ENCODE results near the gene SMYD3.

The SMYD3 gene

GRCh38 chr1:245810789-245811337 lies 696.2 kb downstream of the SMYD3 start:
- H3K27ac Mint-ChIP-seq, result no peak overlapping the region
- H3K4me3 Mint-ChIP-seq, result no peak overlapping the region
- peaks cover 2% of the 10 kb centered on the region for H3K4me1 Mint-ChIP-seq (ENCODE audit: low read depth)
- H3K36me3 Mint-ChIP-seq (ENCODE audit: low read depth), result no peaks in the 10 kb centered on the region
- no peaks in the 10 kb centered on the region for H3K27me3 Mint-ChIP-seq (ENCODE audit: low read depth)
- H3K9me3 Mint-ChIP-seq, result no peaks in the 10 kb centered on the region

GRCh38 chr1:245810181-245810769 lies 696.8 kb downstream of the SMYD3 start:
- Mint-ChIP-seq H3K9me3 (no peaks in the 10 kb centered on the region), H3K27me3 (ENCODE audit: low read depth) (no peaks in the 10 kb centered on the region), H3K4me1 (ENCODE audit: low read depth) (peaks cover 2% of the 10 kb centered on the region), H3K27ac (no peak overlapping the region), H3K4me3 (no peak overlapping the region), H3K36me3 (ENCODE audit: low read depth) (no peaks in the 10 kb centered on the region)

- Mint-ChIP-seq H3K9me3 (no peaks in the 10 kb centered on the region), H3K36me3 (ENCODE audit: low read depth) (no peaks in the 10 kb centered on the region), H3K27ac (no peak overlapping the region), H3K27me3 (ENCODE audit: low read depth) (no peaks in the 10 kb centered on the region), H3K4me3 (no peak overlapping the region), H3K4me1 (ENCODE audit: low read depth) (peaks cover 2% of the 10 kb centered on the region)
Measured at GRCh38 chr1:245809361-245809760, 697.7 kb downstream of the SMYD3 start.

GRCh38 chr1:245807954-245808719 lies 698.9 kb downstream of the SMYD3 start:
- peaks cover 2% of the 10 kb centered on the region for H3K4me1 Mint-ChIP-seq (ENCODE audit: low read depth)
- no peaks in the 10 kb centered on the region for H3K27me3 Mint-ChIP-seq (ENCODE audit: low read depth)
- H3K27ac Mint-ChIP-seq, result no peak overlapping the region
- H3K4me3 Mint-ChIP-seq, result no peak overlapping the region
- no peaks in the 10 kb centered on the region for H3K9me3 Mint-ChIP-seq
- H3K36me3 Mint-ChIP-seq (ENCODE audit: low read depth), result no peaks in the 10 kb centered on the region

DNA sequence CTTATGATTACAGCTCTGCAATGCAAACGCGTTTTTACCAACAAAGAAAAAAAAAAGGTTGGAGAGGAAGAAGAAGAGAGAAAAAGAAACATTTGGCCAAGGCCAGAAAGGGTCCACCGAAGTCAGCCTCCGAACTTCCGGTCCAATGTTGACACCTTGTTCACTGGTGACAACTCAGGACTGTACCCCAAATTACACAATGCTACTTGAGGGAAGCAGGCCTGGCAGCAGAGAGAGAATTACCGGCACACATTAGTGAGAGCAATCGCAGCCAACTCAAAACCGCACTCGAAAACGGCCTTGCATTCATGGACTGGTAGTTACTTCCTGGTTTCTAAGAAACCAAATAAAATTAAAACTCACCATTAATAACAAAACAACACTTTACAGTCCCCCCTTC lies 699.8 kb downstream of the SMYD3 start:
- H3K4me1 Mint-ChIP-seq (ENCODE audit: low read depth), result peaks cover 2% of the 10 kb centered on the region
- H3K36me3 Mint-ChIP-seq (ENCODE audit: low read depth), result no peaks in the 10 kb centered on the region
- no peaks in the 10 kb centered on the region for H3K27me3 Mint-ChIP-seq (ENCODE audit: low read depth)
- no peaks in the 10 kb centered on the region for H3K9me3 Mint-ChIP-seq
- no peak overlapping the region for H3K27ac Mint-ChIP-seq
- H3K4me3 Mint-ChIP-seq, result no peak overlapping the region

GRCh38 chr1:245805532-245805931 lies 701.5 kb downstream of the SMYD3 start:
- Mint-ChIP-seq H3K27me3 (ENCODE audit: low read depth) (no peaks in the 10 kb centered on the region), H3K36me3 (ENCODE audit: low read depth) (no peaks in the 10 kb centered on the region), H3K27ac (no peak overlapping the region), H3K4me3 (no peak overlapping the region), H3K9me3 (no peaks in the 10 kb centered on the region), H3K4me1 (ENCODE audit: low read depth) (peaks cover 2% of the 10 kb centered on the region)

GRCh38 chr1:245804696-245805095 lies 702.4 kb downstream of the SMYD3 start:
- H3K9me3 Mint-ChIP-seq, result no peaks in the 10 kb centered on the region
- no peak overlapping the region for H3K27ac Mint-ChIP-seq
- H3K27me3 Mint-ChIP-seq (ENCODE audit: low read depth), result no peaks in the 10 kb centered on the region
- H3K36me3 Mint-ChIP-seq (ENCODE audit: low read depth), result no peaks in the 10 kb centered on the region
- peaks cover 2% of the 10 kb centered on the region for H3K4me1 Mint-ChIP-seq (ENCODE audit: low read depth)
- no peak overlapping the region for H3K4me3 Mint-ChIP-seq

- H3K4me1 Mint-ChIP-seq (ENCODE audit: low read depth), result peaks cover 2% of the 10 kb centered on the region
Measured at GRCh38 chr1:245803666-245804037, 703.4 kb downstream of the SMYD3 start.

DNA sequence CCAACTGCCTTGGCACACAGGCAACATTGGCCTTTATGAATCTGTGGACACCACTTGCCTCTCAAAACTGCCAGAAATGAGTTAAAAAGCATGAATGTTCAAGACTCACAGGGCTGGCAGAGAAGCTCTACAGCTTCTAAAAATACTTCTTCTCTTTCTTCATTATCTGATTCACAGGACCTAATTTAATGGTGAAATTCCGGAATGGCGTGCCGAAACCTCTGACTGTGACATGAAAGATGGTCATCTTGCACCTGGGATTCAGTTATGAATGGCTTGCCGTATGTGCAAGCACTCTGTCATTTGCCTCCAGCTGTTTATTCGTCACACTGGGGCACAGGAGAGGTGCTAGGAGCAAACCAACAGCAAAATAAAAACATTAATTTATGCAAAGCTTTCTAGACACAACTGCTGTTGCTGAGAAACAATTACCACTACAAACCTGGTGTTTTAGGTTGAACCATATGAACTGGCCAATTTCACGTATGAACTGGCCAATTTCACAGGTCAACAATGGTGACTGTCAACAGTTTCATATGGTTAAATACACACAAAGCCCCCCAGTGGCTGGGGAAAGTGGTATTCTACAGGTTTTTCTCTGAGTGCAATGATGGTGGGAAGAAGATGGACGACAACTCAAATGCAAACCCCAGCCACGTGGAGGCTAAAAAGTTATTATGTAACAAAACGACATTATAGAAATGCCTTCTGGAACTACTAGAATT lies 704.0 kb downstream of the SMYD3 start:
- no peaks in the 10 kb centered on the region for H3K9me3 Mint-ChIP-seq
- H3K27ac Mint-ChIP-seq, result no peak overlapping the region
- no peak overlapping the region for H3K4me3 Mint-ChIP-seq
- H3K36me3 Mint-ChIP-seq (ENCODE audit: low read depth), result no peaks in the 10 kb centered on the region
- H3K27me3 Mint-ChIP-seq (ENCODE audit: low read depth), result no peaks in the 10 kb centered on the region
- H3K4me1 Mint-ChIP-seq (ENCODE audit: low read depth), result peaks cover under 1% of the 10 kb centered on the region

More at GRCh38 chr1:245803666-245804037, 703.4 kb downstream of the SMYD3 start:
- Mint-ChIP-seq H3K36me3 (ENCODE audit: low read depth) (no peaks in the 10 kb centered on the region), H3K9me3 (no peaks in the 10 kb centered on the region), H3K27ac (no peak overlapping the region), H3K27me3 (ENCODE audit: low read depth) (no peaks in the 10 kb centered on the region), H3K4me3 (no peak overlapping the region)

DNA sequence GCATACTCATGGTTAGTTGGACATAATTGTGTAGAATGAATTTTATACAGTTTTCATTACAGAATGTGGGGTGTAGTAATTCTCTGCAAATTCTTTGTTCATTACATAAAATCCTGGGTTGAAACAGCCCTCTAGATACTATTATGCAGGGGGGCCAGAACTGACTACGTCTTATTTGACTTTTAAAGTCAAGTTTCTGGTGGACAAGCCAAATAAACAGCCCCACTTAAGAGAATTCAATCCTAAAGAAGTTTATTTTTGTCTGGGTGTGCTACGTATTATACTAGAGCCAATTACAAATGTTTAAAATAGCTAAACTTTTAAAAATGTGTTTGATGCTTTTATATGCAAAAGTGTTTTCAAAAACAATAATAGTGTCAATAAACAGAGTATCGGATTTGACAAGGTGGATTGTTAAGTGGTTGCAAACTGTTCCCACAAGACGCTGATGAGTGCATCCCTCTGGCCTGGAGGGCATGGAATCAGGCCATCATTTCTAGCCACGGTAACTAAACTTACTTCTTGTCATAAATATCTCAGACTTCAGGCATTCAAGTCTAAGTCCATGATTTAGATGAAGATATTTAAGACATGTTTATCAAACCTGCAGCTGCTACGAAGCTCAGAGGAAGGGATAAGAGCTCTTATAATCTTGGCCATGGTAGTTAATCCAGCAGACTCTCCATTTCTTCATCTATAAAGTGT lies 706.0 kb downstream of the SMYD3 start:
- no peak overlapping the region for H3K4me3 Mint-ChIP-seq
- no peaks in the 10 kb centered on the region for H3K27me3 Mint-ChIP-seq (ENCODE audit: low read depth)
- no peaks in the 10 kb centered on the region for H3K9me3 Mint-ChIP-seq
- no peaks in the 10 kb centered on the region for H3K36me3 Mint-ChIP-seq (ENCODE audit: low read depth)
- no peaks in the 10 kb centered on the region for H3K4me1 Mint-ChIP-seq (ENCODE audit: low read depth)
- H3K27ac Mint-ChIP-seq, result no peak overlapping the region

GRCh38 chr1:245798349-245798711 lies 708.7 kb downstream of the SMYD3 start:
- Mint-ChIP-seq H3K27me3 (ENCODE audit: low read depth) (no peaks in the 10 kb centered on the region), H3K4me1 (ENCODE audit: low read depth) (no peaks in the 10 kb centered on the region), H3K27ac (no peak overlapping the region), H3K36me3 (ENCODE audit: low read depth) (no peaks in the 10 kb centered on the region), H3K4me3 (no peak overlapping the region), H3K9me3 (no peaks in the 10 kb centered on the region)

- no peak overlapping the region for H3K4me3 Mint-ChIP-seq
- H3K36me3 Mint-ChIP-seq (ENCODE audit: low read depth), result no peaks in the 10 kb centered on the region
- no peaks in the 10 kb centered on the region for H3K27me3 Mint-ChIP-seq (ENCODE audit: low read depth)
- H3K9me3 Mint-ChIP-seq, result no peaks in the 10 kb centered on the region
- H3K27ac Mint-ChIP-seq, result no peak overlapping the region
- H3K4me1 Mint-ChIP-seq (ENCODE audit: low read depth), result no peaks in the 10 kb centered on the region
Measured at GRCh38 chr1:245797592-245798348, 709.3 kb downstream of the SMYD3 start.

GRCh38 chr1:245791410-245792312 lies 715.4 kb downstream of the SMYD3 start:
- Mint-ChIP-seq H3K27ac (no peak overlapping the region), H3K9me3 (no peaks in the 10 kb centered on the region), H3K4me3 (no peak overlapping the region), H3K27me3 (ENCODE audit: low read depth) (no peaks in the 10 kb centered on the region), H3K36me3 (ENCODE audit: low read depth) (no peaks in the 10 kb centered on the region), H3K4me1 (ENCODE audit: low read depth) (no peaks in the 10 kb centered on the region)
